Testis (tissue), 2 donors: ENCODE results near the gene TMEM8B.

Experiments
- POLR2A ChIP-seq: fragments of 450-650 bp; IDR thresholded peaks from one replicate; pipeline ENCODE4 v1.6.1; 2017; ENCODE audit warnings: antibody characterized with exemption, mild to moderate bottlenecking, moderate library complexity
- TF ChIP-seq, protein P1 (sequence below), 3 experiments: fragments of 450-650 bp in 2 of 3; fragments of 200-600 bp in 1 of 3; sonication (generic) in 1 of 3; IDR thresholded peaks; one replicate each; pipeline ENCODE4 v1.5.1; 2016 to 2019; ENCODE audit warnings: antibody characterized with exemption in 3 of 3, mild to moderate bottlenecking in 2 of 3, moderate library complexity in 1 of 3

GRCh38 chr9:35882996-35883395 lies 54.0 kb downstream of the TMEM8B start:
- no peak for TF ChIP-seq POLR2A
- TF ChIP-seq, protein P1, sequence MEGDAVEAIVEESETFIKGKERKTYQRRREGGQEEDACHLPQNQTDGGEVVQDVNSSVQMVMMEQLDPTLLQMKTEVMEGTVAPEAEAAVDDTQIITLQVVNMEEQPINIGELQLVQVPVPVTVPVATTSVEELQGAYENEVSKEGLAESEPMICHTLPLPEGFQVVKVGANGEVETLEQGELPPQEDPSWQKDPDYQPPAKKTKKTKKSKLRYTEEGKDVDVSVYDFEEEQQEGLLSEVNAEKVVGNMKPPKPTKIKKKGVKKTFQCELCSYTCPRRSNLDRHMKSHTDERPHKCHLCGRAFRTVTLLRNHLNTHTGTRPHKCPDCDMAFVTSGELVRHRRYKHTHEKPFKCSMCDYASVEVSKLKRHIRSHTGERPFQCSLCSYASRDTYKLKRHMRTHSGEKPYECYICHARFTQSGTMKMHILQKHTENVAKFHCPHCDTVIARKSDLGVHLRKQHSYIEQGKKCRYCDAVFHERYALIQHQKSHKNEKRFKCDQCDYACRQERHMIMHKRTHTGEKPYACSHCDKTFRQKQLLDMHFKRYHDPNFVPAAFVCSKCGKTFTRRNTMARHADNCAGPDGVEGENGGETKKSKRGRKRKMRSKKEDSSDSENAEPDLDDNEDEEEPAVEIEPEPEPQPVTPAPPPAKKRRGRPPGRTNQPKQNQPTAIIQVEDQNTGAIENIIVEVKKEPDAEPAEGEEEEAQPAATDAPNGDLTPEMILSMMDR (IDR thresholded peaks at IDR 0.05): no peak
